Activated CD4-positive, alpha-beta T cell treated with anti-CD3 and anti-CD28 coated beads for 24 hours (primary cell): ENCODE measurements around the gene KCNJ5.
"Not testable (repeated sequence)": the region's sequence is repeated elsewhere in the genome, so short reads cannot be mapped to it uniquely, and the experiment has no call there.

ENCODE experiments used
- DNase-seq, 2 donors: peaks; one replicate each; pipeline ENCODE4 v3.0.0-alpha.2; 2020; ENCODE audit warnings: low read depth in 2 of 2

Gene KCNJ5

DNA sequence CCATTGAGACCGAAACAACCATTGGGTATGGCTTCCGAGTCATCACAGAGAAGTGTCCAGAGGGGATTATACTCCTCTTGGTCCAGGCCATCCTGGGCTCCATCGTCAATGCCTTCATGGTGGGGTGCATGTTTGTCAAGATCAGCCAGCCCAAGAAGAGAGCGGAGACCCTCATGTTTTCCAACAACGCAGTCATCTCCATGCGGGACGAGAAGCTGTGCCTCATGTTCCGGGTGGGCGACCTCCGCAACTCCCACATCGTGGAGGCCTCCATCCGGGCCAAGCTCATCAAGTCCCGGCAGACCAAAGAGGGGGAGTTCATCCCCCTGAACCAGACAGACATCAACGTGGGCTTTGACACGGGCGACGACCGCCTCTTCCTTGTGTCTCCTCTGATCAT lies 20.5 kb downstream of the KCNJ5 start:
- no peak for DNase-seq

DNA sequence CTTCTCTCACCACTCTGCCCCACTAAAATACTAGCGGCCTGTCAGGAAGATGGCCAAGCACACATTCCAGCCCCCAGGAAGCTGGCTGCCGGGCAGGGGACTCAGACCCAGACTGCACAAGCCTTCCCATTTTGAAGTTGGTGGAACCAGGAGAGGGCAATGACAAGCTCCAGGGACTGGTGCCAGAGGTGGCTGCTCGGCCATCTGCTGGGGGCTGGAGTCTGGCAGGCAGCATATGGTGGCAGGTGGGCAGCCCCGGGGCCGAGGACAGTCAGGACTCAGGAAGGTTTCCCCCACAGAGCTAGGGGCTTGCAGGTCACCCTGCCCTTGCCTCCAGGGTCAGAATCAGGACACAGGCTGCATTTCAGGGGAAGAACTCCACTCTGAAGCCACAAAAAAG lies 22.6 kb downstream of the KCNJ5 start:
- no peak for DNase-seq

DNA sequence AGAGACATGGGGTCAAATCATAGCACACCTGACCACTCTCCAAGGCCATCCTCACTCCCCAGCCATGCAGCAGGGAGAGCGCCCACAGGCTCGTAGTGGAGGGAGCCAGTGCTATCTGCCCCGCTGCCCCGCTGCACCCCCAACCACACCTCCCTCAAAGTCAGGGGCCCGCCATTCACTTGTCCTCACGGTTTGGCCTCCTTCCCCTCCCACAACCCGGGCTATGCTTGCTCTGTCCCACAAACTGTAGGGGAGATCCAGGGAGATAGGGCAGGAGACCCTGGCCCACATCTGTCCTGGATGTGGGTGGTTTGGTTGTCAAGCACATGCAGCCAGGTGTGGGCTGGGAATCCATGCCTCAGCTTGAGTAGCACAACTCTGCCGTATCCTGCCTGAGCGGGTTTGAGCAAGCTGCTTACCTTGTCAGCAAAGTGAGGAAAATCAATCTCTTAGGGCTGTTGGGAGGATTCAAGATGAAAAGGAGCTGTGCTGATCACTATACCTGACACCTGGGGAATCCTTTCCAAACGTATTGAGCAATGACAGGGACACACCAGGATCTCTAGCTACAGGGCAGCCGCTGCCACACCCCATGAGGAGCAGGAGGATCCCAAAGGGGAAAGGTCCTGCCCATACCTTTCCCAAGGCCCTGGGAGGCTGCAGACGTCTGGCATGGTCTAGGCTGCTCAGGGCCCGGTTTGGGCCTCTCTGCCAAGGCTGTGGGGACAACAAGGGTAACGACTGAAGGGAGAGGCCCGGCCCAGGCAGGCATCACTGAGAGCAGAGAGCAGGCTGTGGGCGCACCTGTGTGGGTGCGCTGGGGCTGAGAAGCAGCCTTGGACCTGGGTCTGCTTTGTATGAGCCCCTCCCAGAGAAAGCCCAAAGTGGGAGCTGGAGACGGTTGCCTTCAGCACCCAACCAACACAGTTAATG lies 23.3 kb downstream of the KCNJ5 start:
- no peak for DNase-seq

DNA sequence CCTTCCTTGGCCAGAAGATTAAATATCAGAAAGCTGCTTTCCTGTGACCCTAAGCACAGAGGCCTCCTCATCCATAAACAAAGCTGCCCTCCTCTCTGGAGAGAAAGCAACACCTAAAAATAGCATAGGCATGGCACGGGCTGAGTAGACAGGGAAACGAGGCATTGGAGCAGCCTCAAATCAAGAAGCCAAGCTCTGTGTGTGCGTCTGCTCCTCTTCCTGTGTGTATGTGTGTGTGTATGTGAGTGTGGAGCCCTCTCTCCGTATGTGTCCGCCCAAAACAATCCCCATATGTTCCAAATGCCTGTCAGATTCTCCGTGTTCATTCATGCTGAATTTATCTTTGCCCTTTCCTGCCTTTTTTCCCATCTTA lies 24.0 kb downstream of the KCNJ5 start:
- DNase-seq = no peak

DNA sequence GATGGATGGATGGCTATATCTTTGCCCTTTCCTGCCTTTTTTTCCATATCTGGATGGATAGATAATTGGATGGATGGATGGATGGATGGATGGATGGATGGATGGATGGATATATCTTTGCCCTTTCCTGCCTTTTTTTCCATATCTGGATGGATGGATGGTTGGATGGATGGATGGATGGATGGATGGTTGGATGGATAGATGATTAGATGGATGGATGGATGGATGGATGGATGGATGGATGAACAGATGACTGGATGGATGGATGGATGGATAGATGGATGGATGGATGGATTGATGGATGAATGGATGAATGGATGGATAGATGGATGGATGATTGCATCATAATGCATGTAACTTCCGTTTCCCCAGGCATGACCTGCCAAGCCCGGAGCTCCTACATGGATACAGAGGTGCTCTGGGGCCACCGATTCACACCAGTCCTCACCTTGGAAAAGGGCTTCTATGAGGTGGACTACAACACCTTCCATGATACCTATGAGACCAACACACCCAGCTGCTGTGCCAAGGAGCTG lies 24.9 kb downstream of the KCNJ5 start:
- no peak for DNase-seq

DNA sequence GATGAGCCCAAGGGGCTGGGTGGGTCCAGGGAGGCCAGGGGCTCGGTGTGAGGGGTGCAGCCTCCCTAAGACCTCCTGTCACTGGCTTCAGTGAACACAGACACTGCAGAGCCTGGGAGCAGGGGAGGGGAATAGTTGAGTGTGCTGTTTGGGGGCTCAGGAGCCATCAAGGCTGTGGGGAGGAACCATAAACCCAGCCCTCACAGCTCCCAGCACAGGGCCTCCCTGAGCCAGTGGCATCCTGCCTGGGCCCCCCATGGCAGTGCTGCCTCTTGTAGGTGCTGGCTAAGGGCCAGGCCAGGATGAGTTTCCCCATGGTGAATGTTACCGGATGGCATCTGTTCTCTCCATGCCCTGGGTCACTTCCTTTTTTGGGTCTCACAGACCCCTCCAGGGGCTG lies 25.5 kb downstream of the KCNJ5 start:
- no peak for DNase-seq

DNA sequence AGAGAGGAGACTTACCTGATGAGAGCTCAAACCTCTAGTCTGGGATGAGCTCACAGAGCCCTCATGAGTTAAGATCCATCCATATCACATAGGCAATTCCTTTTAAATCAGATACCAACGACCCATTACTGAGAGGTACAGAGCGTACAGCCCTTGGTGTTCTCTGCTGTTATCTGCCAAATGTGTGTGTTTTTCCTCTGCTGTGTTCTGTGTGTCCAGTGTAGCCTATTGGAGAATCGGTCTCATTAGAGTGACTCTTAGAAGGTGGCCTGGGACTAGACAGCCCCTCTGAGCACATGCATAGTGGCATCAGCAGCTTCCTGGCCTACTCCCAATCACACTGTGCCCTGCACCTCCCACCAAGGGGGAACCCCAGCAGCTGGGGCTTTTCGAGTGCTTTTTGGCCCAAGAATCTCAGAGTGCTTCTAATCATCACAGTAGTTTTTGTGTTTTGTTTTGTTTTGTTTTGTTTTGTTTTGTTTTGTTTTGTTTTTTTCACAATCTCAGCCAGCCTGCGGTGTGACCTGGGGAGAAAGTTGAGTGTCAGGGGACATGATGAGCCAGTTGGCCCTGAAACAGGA lies 26.1 kb downstream of the KCNJ5 start:
- no peak for DNase-seq

DNA sequence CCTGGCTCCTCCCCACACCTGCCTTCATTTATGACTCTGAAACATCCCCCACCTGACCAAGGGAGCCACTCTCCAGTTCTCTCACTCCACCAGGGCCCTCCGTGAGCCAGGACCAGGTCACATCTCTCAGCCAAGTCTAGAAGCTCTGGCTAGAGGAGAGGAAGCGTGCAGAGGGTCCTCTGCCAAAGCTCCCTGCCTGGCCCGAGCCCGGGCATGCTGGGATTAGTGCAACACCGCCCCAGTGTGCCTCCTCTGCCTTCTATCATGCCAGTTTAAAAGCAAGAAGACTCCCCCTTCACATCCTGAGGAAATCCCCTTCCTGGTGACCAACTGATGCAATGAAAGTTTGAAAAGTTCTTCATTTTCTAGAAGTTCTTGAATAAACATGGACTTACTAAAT lies 28.1 kb downstream of the KCNJ5 start:
- no peak for DNase-seq

DNA sequence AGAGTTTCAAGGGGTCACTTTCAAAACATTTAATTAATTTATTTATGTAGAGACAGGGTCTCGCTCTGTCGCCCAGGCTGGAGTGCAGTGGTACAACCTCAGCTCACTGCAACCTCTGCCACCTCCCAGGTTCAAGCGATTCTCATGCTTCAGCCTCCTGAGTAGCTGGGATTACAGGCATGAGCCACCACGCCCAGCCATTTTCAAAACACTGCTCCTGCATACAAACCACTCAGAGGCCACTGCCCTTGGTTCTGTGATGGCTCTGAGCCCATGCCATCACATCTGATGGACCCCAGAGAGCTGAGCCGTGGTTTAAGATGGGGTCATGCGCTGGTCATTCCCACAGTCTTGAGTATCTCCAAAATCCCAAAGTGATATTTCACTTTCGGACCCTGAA lies 28.5 kb downstream of the KCNJ5 start:
- not testable (repeated sequence) for DNase-seq

DNA sequence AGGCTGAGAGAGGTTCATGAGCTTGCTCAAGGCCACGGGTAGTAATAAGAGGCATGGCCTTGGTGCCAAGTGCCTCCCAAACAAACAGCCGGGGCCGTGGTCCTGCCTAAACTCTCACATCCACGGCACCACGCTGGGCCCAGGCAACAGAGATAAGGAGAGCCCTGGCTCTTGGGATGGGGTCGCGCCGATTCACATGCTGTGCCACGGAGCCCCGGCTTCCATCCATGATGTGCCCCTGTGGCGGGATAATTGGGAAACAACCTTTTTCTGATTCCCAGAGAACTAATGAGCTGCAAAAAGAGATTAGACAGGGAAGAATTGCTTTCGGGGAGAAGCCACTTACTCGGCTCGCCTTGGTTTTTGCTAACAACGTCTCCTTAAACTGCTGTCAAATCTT lies 29.5 kb downstream of the KCNJ5 start:
- DNase-seq = no peak

DNA sequence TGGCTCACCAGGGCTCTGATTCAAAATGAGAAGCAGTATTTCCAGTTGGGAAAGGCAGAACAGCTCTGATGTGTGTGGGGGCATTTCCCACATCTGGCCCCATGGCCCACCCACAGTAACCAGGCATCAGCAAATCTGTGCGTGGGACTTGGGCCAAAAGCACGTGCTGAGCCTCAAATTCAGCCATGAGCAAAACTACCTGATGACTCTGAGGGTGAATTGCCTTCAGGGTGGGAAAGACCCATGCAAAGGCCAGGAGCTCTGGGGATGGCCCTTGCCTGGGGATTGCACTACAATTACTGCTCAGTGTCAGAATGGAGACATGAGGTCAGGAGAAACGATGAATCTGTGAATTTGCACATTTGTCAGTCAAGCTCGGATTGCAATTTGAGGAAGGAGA lies 30.6 kb downstream of the KCNJ5 start:
- no peak for DNase-seq

DNA sequence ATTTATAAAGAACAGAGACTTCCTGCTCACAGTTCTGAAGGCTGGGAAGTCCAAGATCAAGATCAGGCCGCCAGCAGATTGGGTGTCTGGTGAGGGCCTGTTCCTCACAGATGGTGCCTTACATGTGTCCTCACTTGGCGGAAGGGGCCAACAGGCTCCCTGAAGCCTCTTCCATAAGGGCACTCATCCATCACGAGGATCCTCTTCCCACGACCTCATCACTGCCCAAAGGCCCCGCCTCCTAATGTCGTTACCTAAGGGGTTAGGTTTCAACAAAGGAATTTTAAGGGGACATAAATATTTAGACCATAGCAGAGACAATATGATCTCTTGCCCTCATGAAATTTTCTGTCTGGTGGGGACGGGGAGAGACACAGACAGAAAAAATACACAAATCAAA lies 32.9 kb downstream of the KCNJ5 start:
- no peak for DNase-seq

DNA sequence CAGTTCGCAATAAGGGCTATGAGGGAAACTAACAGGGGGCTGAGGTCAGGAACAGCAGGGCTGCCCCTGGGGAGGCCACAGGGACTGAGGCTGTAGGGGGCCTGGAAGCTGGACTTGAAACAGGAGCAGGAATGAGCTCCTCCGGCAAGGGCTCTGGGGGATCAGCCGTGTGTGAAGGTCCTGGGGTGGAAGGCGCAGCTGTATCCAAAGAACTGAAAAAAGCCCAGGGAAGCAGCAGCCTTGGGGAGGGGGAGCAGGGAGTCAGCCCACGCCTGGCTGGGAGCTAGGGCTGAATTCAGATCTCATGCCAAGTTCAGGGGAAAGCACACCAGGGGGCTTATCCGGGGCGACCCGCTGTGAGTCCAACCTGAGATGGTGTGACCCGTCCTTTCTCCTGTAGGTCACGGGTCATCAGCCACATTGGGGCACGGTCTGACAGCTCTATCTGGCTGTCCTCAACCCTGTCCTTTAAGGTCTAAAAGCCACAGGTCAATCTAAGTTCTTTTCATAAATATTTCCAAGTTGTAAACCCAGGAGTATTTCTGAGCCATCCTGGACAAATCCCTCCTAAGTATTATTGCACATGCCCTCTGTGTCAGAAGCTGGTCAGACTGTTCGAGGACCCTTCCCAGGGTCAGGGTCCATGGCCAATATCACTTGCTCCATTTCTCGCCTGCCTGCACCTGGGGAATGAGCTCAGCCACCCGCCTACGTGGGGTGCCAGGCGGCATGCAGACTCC lies 33.5 kb downstream of the KCNJ5 start:
- no peak for DNase-seq

DNA sequence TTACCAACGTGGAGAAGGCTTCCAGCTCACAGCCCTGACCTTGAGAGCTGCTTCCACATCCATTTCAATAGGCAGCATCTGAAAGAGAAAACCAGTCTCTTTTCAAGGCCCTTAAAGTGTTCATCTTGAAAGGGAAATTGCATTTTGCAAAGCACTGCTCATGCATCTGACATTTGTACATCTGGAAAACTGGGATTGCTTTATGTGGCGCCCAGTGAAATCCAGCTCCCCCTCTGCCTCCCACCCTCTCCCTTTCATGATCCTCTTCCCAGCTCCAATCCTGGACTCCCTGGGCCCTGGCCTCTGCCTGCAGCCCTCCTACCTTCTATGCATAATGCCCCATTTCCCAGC lies 34.1 kb downstream of the KCNJ5 start:
- no peak for DNase-seq

DNA sequence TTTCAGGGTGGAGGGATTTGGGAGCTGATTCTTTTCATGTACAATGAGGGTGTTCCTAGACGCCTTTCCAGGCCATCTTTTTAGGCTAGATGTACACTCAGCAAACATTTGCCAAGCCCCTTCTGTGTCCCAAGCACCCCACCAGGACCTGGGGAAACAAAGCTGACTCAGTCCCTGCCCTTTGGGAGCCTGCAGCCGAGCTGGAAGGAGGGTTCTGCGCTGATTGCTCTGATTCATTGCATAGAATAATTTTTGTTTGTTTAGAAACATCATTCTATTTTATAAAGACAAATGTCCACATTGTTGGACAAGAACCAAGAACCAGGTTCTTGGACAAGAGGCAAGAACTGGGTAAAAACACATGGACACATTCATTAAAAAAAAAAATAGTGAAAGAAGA lies 34.8 kb downstream of the KCNJ5 start:
- DNase-seq = no peak

DNA sequence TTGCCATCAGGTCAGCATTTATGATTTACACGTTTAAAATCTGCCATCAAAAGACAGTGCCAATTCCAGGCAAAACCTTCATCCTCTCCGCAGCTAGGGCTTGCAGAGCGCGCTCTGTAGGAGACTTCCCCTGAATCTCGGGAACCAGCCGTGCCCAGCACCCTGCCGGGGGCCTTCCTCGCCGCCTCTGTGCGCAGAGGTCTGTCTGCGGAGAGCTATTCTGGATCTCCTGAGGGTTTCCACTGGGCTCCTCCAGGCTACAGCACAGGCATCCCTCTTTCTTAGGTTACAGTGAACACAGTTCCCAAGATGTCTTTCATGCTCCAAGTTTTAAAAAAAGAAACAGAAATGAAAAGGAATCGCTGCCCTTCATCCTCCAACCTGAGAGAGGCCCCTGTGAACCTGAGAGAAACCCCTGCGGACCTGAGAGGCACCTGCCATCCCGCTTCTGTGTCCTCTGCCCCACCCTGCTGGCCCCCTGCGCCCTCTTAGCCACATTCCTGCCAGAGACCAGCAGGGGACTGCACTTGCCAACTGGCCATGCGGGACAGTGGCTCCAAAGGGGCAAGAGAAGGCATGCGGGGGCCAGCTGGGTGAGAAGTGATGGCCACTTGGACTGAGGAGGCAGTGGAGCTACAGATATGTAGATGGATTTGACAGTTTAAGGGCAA lies 35.4 kb downstream of the KCNJ5 start:
- no peak for DNase-seq

DNA sequence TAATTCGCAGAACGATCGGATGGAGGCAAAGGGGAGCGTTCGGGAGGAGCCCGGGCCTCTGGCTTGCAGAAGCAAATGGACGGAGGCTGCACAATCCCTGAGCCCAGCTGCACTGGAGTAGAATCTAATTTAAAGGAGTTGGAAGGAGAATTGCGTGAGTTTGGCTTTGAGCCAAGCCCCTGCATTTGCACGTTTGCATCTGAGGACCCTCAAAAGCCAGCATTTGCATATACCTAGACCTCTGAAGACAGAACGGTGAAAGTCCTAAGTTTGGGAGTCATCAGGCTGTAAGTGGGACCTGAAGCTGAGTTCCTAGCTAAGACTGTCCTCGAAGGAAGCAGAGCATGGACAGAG lies 35.9 kb downstream of the KCNJ5 start:
- no peak for DNase-seq

DNA sequence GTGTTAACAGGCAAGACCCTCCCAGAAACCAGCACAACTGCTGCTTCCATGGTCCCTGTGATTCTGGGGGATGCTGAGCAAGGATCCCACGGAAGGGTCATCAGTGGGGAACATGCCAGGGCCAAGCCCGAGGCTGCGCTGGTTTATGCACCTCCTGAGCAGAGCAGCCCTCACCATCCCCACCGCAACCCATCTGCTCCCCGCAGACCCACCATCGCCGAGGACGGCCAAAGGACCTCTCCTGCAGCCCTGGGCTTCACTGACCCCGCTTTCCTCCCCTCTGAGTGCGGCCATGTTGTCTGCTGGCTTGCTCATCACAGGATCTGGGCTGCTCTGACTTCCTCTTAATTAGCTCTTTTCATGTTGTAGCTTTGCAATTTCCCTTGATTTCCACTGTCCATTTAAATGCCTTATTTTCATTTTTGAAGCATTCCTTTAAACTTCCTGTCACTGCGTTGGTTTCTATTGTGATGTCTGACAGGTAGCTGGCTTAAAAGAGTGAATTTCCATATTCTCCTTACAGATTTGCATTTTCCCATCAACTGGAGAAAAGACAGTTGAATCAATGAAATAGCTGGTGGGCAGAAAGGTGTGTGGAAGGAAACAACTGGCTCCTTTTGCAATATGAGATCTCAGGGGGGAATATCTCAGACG lies 36.7 kb downstream of the KCNJ5 start:
- no peak for DNase-seq

DNA sequence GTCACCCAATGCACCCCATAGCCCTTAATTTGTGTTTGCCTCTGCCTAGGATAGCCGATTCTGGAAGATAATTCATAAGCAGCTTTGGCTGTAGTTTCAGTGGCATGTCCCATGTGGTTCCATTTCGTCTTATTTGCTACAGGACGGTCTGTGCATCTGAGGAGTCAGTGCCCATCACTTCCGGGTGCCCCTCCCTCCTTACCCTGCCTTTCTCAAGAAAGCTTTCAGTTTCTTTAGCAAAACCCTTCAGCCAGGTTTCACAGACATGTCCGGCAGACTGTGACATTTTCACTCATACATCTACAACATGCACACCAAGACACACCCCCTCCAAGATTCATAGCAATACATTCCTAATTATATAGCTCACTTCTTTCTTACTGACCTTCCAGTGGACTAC lies 37.2 kb downstream of the KCNJ5 start:
- DNase-seq = no peak

DNA sequence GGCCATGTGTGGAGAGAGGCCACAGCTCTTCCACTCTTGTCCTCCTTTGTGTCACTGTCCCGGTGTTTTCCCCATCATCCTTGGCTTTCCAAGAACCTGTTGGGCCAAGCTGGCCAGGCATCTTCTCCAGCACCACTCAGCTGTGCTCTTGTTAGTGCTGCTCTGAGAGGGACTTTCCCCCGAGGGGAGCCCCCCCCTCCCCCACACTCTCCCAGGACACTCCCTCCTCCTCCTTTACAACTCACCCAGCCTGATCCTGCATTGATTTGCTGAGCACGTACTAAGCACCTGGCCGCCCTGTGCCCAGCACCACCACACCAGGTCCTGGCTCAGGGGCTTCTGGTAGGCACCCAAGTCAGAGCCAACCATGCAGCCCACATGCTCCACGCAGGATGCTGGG lies 38.3 kb downstream of the KCNJ5 start:
- DNase-seq = no peak

DNA sequence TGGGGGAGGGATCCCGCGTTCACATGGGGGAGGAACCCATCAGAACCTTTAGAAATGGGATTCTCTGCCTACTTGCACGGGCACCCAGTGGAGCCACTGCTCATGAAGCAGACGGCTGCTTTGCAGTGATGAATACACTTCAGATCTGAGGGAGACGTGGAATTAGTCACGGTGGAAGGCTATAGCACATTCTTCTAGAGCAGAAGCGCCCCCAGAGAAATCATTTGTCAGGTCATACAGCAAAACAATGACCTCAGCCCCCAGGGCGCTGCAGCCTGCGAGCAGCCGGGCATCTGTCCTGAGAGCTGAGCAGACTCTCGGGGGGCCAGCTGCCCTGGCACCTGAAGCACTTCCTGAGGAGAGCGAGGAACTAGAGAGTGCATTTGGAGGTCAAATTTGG lies 38.8 kb downstream of the KCNJ5 start:
- DNase-seq = no peak

DNA sequence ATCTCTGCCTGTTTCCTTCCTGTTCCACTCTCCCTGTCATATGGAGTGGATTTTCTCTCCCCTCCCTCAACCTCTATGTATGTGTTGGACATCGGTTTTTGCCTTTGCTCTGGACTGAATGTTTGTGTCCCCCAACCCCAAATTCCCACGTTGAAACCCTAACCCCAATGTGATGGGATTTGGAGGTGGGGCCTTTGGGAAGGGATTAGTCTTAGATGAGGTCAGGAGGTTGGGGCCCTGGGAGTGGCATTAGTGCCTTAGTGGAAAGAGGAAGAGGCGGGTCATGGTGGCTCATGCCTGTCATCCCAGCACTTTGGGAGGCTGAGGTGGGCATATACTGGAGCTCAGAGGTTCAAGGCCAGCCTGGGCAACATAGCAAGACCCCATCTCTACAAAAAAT lies 39.9 kb downstream of the KCNJ5 start:
- DNase-seq = no peak
